Stimulated activated memory B cell treated with anti-CD40 and anti-IgM and Interleukin-4, amounts not matched to agents 10 μg/mL and 1 μg/mL and 100 μg/mL, for 72 hours (primary cell): ENCODE results near the gene DRD4.
"Not testable (repeated sequence)": the region's sequence is repeated elsewhere in the genome, so short reads cannot be mapped to it uniquely, and the experiment has no call there.

Experiments used
- ATAC-seq: fragments of 150-1000 bp; cut with Tn5 transposase; 2 replicates; pipeline ENCODE4 v1.10.0; 2021
- H3K27ac Mint-ChIP-seq: one replicate; pipeline ENCODE4 v1.8.0; 2022; ENCODE audit warnings: mild to moderate bottlenecking, mixed read lengths
- H3K27me3 Mint-ChIP-seq: one replicate; pipeline ENCODE4 v1.8.0; 2022; ENCODE audit warnings: mixed read lengths
- H3K36me3 Mint-ChIP-seq: one replicate; pipeline ENCODE4 v1.8.0; 2022; ENCODE audit warnings: mixed read lengths
- H3K4me1 Mint-ChIP-seq: one replicate; pipeline ENCODE4 v1.8.0; 2022; ENCODE audit warnings: mixed read lengths
- H3K4me3 Mint-ChIP-seq: one replicate; pipeline ENCODE4 v1.8.0; 2022; ENCODE audit warnings: mild to moderate bottlenecking, moderate library complexity, mixed read lengths
- H3K9me3 Mint-ChIP-seq: one replicate; pipeline ENCODE4 v1.8.0; 2022; ENCODE audit warnings: mixed read lengths

The DRD4 gene

DNA sequence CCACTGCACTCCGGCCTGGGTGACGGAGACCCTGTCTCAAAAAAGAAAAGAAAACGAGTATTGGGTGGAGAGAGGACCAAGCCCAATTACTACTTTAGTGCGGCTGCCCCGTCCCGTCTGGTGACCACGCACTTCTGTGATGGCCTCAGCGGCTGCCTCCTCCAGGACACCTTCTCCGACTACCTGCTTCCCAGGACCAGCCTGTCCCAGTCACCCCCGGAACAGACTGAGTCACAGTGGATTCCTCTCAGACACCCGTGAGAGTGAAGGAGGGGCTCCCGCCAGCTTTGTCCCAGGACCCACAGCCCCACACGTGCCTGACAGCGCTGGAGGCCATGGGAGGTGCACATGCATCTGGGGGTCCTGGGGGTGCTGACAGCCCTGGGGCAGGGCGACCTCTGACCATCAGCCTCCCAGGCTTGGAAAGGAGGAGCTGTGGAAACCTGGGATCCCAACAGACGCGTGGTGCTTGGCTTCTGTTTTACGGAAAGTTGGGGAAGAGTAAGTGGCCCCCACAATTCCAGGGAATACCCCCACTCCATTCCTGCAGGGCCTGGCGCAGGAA, 4.8 kb downstream of the DRD4 start:
- no peak for ATAC-seq
- peaks cover 14% of the 10 kb centered on the region for H3K4me1 Mint-ChIP-seq
- H3K4me3 Mint-ChIP-seq = no peak overlapping the region
- peak overlapping the region; percentile 34 for H3K27ac Mint-ChIP-seq
- no peaks in the 10 kb centered on the region for H3K9me3 Mint-ChIP-seq
- peaks cover 6% of the 10 kb centered on the region for H3K36me3 Mint-ChIP-seq
- H3K27me3 Mint-ChIP-seq = peaks cover 30% of the 10 kb centered on the region

DNA sequence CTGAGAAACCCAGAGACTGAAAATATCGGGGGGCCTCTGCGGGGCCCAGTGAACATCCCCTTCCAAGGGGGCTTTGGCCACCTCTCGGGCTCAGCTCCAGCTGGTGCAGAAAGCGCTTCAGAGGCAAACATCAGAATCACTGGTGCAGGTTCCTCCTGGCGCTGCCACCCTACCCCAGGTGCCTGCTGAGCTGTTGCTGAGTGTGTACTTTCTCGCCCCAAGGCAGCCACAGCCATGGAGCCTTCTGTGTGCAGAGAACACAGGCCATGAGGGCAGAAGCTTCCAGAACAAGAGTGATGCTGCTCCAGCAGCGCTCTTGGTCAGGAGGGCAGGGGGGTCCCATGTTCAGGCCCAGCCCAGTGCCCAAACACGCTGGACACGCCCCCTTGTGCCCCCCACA, 6.3 kb downstream of the DRD4 start:
- Mint-ChIP-seq H3K36me3 (peaks cover 6% of the 10 kb centered on the region), H3K27ac (no peak overlapping the region), H3K9me3 (no peaks in the 10 kb centered on the region), H3K4me3 (no peak overlapping the region), H3K27me3 (peaks cover 16% of the 10 kb centered on the region), H3K4me1 (peaks cover 8% of the 10 kb centered on the region)
- ATAC-seq = no peak

DNA sequence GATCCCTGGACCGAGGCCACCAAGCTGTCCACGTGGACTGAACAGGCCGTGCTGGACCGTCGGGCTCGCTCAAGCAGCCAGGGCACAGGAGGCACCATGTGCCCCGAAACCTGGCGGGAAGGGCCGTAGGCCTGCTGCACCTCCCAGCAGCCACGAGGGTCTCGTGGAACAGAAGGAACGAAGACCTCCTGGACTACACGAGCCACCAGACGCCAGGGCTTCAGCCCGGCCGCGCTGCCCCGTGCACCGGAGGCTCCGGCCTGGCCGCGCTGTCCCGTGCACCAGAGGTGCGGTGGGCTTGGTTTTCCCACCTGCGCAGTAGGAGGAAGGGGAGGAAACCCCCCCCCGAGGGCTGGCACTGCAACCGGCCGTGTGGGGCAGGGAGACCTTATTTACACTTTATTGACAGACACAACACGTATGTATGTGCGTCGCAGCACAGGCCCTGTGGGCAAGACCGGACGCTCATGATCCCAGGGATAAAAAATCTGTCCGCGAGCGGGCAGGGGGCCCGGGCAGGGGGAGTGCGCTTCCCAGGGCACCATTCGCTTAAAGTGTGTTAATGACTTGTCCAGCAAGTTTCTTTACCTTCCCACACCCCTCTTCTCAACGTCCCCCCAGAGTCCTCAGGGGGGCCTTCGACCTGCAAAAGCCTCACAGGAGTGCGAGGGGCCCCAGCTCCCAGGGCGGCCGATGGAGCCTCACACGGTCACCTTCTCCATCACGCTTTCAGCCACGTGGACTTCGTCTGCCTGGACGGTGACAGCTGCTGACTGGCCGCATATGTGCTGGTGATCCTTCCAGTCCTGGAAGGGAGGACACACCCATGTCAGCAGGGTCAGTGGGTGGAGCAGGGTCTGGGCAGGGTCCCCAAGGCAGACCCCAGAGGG, 7.0 kb downstream of the DRD4 start:
- Mint-ChIP-seq H3K36me3 (peaks cover 6% of the 10 kb centered on the region), H3K27ac (no peak overlapping the region), H3K27me3 (peaks cover 9% of the 10 kb centered on the region), H3K9me3 (no peaks in the 10 kb centered on the region), H3K4me1 (peaks cover 8% of the 10 kb centered on the region), H3K4me3 (no peak overlapping the region)
- no peak for ATAC-seq

DNA sequence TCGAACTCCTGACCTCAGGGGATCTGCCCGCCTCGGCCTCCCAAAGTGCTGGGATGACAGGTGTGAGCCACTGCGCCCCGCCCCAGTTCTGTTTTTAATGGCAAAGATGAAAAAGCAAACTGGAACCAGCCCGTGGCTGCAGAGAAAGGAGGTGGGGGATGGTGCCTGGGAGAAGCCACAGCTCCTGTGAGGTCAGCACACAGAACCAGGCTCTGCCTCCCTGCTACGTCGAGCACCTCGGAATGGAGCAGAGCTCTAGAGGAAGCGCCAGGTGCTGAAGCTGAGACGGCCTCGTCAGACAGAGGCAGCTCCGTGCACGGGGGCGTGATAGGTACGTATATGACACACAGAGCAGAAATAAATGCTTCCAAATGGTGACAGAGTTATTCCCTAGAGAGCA, 8.5 kb downstream of the DRD4 start:
- peaks cover 2% of the 10 kb centered on the region for H3K4me1 Mint-ChIP-seq
- peaks cover 6% of the 10 kb centered on the region for H3K36me3 Mint-ChIP-seq
- H3K4me3 Mint-ChIP-seq = no peak overlapping the region
- H3K27me3 Mint-ChIP-seq = peaks cover 3% of the 10 kb centered on the region
- no peak overlapping the region for H3K27ac Mint-ChIP-seq
- no peak for ATAC-seq
- H3K9me3 Mint-ChIP-seq = no peaks in the 10 kb centered on the region

DNA sequence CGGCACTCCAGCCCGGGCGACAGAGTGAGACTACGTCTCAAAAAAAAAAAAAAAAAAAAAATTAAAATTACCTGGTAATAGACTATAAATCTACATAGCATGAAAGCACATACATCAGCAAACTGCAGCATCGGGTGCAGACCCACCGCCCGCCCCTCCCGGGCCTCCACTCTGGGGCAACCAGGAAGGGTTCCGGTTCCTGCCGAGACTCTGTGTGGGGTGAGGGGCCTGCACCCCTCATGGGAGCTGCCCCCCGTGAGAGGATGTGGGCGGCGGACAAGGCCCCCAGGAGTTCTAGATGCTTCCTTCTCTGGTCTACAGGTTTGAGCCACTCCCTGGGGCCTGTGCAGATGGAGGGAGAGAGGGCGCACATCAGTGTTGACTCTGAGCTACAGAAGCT, 9.1 kb downstream of the DRD4 start:
- H3K9me3 Mint-ChIP-seq = no peaks in the 10 kb centered on the region
- no peak overlapping the region for H3K27ac Mint-ChIP-seq
- H3K27me3 Mint-ChIP-seq = no peaks in the 10 kb centered on the region
- no peak overlapping the region for H3K4me3 Mint-ChIP-seq
- H3K36me3 Mint-ChIP-seq = peaks cover 12% of the 10 kb centered on the region
- H3K4me1 Mint-ChIP-seq = no peaks in the 10 kb centered on the region
- ATAC-seq = no peak

DNA sequence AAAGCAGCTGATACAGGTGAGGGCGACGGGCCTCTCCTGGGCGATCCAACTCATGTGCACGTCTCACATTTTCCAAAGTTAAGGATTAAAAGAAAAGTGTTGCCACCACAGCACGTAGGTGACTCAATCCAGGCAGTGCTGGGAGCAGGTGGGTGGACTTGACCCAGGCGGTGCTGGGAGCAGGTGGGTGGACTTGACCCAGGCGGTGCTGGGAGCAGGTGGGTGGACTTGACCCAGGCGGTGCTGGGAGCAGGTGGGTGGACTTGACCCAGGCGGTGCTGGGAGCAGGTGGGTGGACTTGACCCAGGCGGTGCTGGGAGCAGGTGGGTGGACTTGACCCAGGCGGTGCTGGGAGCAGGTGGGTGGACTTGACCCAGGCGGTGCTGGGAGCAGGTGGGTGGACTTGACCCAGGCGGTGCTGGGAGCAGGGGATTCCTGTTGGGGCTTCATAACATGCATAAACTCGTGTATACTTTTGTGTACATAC, 10.6 kb downstream of the DRD4 start:
- not testable (repeated sequence) for H3K27ac Mint-ChIP-seq, H3K4me3 Mint-ChIP-seq, H3K4me1 Mint-ChIP-seq, ATAC-seq, H3K27me3 Mint-ChIP-seq, H3K9me3 Mint-ChIP-seq
- H3K36me3 Mint-ChIP-seq = peaks cover 27% of the 10 kb centered on the region

DNA sequence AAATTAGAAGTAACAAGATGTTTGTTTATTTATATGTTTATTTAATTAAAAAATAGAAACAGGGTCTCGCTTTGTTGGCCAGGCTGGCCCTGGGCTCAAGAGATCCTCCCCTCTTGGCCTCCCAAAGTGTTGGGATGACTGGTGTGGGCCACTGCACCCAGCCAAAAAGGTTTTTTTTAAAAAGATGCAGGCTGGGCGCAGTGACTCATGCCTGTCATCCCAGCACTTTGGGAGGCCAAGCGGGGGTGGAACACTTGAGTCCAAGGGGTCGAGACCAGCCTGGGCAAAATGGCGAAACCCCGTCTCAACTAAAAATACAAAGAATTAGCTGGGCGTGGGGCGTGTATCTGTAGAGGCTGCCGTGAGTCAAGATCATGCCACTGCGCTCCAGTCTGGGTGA, 13.4 kb downstream of the DRD4 start:
- no peaks in the 10 kb centered on the region for H3K4me1 Mint-ChIP-seq
- peaks cover 32% of the 10 kb centered on the region for H3K36me3 Mint-ChIP-seq
- H3K9me3 Mint-ChIP-seq = no peaks in the 10 kb centered on the region
- H3K27me3 Mint-ChIP-seq = no peaks in the 10 kb centered on the region
- H3K4me3 Mint-ChIP-seq = no peak overlapping the region
- H3K27ac Mint-ChIP-seq = no peak overlapping the region
- ATAC-seq = no peak

DNA sequence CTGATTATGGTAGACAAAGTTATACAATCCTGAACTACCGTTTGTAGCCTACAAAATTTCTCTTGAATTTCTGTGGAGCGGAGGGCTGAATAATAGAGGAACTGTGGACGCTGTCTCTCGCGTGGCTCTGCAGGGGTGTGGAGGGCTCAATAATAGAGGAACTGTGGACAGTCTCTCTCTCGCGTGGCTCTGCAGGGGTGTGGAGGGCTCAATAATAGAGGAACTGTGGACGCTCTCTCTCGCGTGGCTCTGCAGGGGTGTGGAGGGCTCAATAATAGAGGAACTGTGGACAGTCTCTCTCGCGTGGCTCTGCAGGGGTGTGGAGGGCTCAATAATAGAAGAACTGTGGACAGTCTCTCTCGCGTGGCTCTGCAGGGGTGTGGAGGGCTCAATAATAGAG, 16.1 kb downstream of the DRD4 start:
- not testable (repeated sequence) for H3K4me3 Mint-ChIP-seq, H3K9me3 Mint-ChIP-seq, ATAC-seq, H3K27me3 Mint-ChIP-seq, H3K4me1 Mint-ChIP-seq, H3K27ac Mint-ChIP-seq
- H3K36me3 Mint-ChIP-seq = peaks cover 40% of the 10 kb centered on the region

DNA sequence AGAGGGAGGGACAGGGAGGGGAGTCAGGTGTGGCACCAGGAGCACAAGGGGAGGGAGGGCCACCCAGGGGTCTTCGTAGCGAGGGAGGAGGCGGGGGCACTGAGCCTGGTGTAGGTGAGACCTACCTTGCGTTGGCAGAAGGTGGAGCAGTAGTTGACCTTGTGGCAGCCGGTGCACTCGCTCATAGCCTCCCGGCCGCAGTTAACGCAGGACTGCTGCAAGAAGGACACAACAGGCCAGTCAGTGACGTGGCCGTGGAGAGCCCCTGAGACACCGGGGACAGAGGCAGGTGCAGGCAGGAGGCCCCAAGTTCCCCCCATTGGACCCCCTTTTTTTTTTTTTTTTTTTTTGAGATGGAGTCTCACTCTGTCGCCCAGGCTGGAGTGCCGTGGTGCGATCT, 16.8 kb downstream of the DRD4 start:
- H3K9me3 Mint-ChIP-seq = no peaks in the 10 kb centered on the region
- no peak for ATAC-seq
- no peak overlapping the region for H3K4me3 Mint-ChIP-seq
- H3K27me3 Mint-ChIP-seq = no peaks in the 10 kb centered on the region
- peaks cover 40% of the 10 kb centered on the region for H3K36me3 Mint-ChIP-seq
- no peaks in the 10 kb centered on the region for H3K4me1 Mint-ChIP-seq
- H3K27ac Mint-ChIP-seq = no peak overlapping the region

DNA sequence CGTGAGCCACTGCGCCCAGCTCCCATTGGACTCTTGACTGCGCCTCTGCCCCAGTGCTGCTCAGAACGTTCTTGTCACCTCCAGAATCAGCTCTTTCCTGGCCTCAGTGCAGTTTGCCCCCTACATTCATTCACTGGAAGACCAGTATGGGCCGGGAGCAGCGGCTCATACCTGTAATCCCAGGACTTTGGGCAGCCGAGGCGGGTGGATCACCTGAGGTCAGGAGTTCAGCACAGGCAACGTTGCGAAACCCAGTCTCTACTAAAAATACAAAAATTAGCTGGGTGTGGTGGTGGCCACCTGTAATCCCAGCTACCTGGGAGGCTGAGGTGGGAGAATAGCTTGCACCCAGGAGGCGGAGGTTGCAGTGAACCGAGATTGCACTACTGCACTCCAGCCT, 17.4 kb downstream of the DRD4 start:
- H3K9me3 Mint-ChIP-seq, H3K4me1 Mint-ChIP-seq, H3K4me3 Mint-ChIP-seq, H3K27ac Mint-ChIP-seq, H3K27me3 Mint-ChIP-seq, ATAC-seq: not testable (repeated sequence)
- H3K36me3 Mint-ChIP-seq = peaks cover 40% of the 10 kb centered on the region

DNA sequence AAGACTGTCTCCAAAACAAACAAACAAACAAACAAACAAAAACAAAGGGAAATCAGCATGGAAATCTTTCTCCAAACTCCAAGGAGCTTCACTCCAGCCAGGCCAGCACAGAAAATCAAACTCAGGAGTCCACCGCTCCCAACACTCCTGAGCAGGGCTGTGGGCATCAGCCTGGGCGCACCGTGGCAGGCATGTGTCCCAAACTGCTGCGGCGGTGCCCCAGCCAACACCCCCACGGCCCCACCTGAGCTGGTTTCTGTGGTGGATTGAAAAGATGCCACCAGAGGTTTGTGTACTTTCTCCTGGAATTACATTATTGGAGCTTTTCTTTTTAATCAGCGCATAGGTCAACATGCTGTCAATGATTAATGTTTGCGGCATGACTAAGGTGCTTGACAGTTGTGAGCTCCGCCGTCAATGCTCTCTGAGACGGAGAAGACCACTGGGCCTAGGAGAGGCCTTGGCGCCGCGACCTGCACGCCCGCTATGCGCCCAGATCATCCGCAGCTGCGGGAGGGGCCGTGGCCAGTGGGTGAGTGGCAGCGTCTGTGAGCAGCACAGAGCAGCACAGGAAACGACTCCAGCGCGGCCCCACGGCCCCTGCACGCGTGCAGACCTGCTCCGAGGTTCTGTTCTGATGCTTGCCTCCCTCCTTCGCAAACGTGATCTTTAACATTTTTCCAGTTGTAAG, 18.1 kb downstream of the DRD4 start:
- no peak overlapping the region for H3K4me3 Mint-ChIP-seq
- H3K9me3 Mint-ChIP-seq = no peaks in the 10 kb centered on the region
- peaks cover 9% of the 10 kb centered on the region for H3K4me1 Mint-ChIP-seq
- no peaks in the 10 kb centered on the region for H3K27me3 Mint-ChIP-seq
- ATAC-seq = no peak
- peaks cover 40% of the 10 kb centered on the region for H3K36me3 Mint-ChIP-seq
- H3K27ac Mint-ChIP-seq = no peak overlapping the region

DNA sequence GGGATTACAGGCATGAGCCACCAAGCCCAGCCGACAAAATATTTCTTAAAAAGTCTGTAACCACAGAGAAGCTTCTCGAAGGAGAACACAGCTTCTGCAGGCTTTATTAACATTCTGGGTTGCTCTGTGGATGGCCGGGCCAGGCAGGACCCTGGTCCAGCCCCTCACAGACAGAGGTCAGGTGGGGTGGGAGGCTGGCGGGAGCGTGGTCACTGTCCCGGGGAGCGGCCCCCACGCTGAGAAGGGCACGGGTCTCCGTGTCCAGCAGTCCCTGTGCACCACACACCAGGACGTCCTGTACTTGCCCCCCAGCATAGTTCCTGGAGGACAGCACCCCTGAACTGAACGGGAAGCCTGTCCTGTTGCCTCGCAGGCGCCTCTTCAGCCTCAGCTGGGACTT, 19.4 kb downstream of the DRD4 start:
- H3K9me3 Mint-ChIP-seq = no peaks in the 10 kb centered on the region
- no peak for ATAC-seq
- no peak overlapping the region for H3K27ac Mint-ChIP-seq
- no peaks in the 10 kb centered on the region for H3K27me3 Mint-ChIP-seq
- H3K4me1 Mint-ChIP-seq = peaks cover 9% of the 10 kb centered on the region
- peaks cover 32% of the 10 kb centered on the region for H3K36me3 Mint-ChIP-seq
- no peak overlapping the region for H3K4me3 Mint-ChIP-seq

DNA sequence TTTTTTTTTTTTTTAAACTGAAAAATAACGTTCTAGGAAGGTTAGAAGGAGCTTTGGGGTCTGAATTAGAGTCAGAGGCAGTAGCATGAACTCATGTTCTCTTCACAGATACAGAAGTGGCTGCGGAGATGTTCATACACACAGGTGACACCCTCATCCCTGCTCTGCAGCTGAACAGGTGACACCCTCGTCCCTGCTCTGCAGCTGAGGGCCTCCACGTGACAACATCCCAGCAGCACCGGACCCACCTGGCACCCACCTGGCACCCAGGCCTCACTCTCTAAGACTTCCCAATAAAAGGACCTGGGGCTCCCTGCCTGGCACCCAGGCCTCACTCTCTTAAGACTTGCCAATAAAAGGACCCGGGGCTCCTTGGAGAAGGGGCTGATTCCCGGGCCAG, 19.8 kb downstream of the DRD4 start:
- no peaks in the 10 kb centered on the region for H3K9me3 Mint-ChIP-seq
- no peaks in the 10 kb centered on the region for H3K27me3 Mint-ChIP-seq
- H3K4me1 Mint-ChIP-seq = peaks cover 9% of the 10 kb centered on the region
- no peak overlapping the region for H3K4me3 Mint-ChIP-seq
- H3K27ac Mint-ChIP-seq = no peak overlapping the region
- ATAC-seq = no peak
- H3K36me3 Mint-ChIP-seq = peaks cover 27% of the 10 kb centered on the region

DNA sequence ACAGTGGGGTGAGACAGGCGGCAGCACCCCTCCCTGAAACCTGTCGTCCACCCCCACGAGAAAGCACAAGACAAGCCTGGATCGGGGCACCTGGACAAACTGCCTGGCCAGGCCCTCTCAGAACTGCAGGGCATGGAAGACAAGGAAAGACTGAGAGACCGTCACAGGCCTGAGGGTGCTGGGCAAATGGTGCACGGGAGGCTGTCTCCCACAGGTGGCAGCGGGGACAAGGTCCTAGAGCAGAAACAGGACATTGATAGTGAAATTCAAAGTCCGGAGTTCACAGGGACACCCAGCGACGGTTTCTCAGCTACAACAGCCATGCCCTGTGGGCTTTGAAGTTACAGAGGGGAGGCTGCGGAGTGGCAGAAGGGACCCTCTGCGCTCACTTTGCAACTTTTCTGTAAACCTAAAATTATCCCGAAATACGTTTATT, 20.6 kb downstream of the DRD4 start:
- no peak overlapping the region for H3K4me3 Mint-ChIP-seq
- no peak overlapping the region for H3K27ac Mint-ChIP-seq
- H3K27me3 Mint-ChIP-seq = no peaks in the 10 kb centered on the region
- H3K36me3 Mint-ChIP-seq = peaks cover 23% of the 10 kb centered on the region
- no peaks in the 10 kb centered on the region for H3K9me3 Mint-ChIP-seq
- no peak for ATAC-seq
- H3K4me1 Mint-ChIP-seq = peaks cover 13% of the 10 kb centered on the region

DNA sequence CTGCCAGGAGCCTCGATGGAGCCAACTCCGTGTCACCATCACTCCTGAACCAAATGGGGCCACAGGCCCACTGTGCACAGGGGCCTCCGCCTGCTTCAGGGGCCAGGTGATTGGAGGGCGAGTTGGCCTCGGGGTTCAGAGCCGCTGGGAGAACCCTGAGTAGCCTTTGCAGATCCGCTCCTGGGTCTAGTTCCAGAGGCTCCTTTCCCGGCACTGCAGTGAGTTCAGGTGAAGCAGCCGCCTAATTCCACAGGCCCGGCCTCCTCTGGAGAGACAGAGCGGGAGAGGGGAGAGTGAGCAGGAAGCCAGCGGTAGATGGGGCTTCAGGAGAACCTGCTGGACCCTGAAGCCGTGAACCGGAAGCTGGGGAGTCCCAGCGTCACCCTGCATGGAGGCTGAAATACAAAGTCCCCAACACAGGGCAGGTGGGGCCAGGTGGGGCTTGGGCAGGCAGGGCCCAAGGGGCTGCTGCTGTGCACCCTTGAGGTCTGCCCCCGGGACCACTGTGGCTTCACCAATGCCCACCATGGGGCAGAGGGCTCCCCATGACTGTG, 22.5 kb downstream of the DRD4 start:
- peak; percentile 56 for ATAC-seq
- no peaks in the 10 kb centered on the region for H3K27me3 Mint-ChIP-seq
- no peaks in the 10 kb centered on the region for H3K9me3 Mint-ChIP-seq
- peaks cover 24% of the 10 kb centered on the region for H3K36me3 Mint-ChIP-seq
- H3K4me1 Mint-ChIP-seq = peaks cover 17% of the 10 kb centered on the region
- H3K27ac Mint-ChIP-seq = no peak overlapping the region
- H3K4me3 Mint-ChIP-seq = no peak overlapping the region
